K562 (cell line): Measurements from ENCODE around the gene SUMO3. TPM values are rescaled to one million over a fixed set of nuclear protein-coding genes. Genes with fewer than 3 reads are reported as not detected.

Experiments
- ATAC-seq: fragments of 200-7000 bp; cut with Tn5 transposase; 3 replicates; pipeline ENCODE4 v1.9.1; 2020; ENCODE audit warnings: moderate library complexity
- BruUV-seq: library from RNA; stranded (reverse); fragments of 400-500 nt; replicated peaks from 2 replicates; lab custom pipeline; 2021; lab: Mats Ljungman, UMichigan
- CTCF ChIA-PET: fragments of 300-600 bp; formaldehyde crosslinking; extraction: SDS; loops from one replicate; lab custom pipeline; 2021; ENCODE audit warnings: low intra/inter-chr PET ratio; lab: Yijun Ruan, JAX
- POLR2A ChIA-PET: fragments of 300-600, 350-650 bp; sonication (Branson Sonifier 250); formaldehyde crosslinking; extraction: SDS; loops from one replicate; lab custom pipeline; 2021; ENCODE audit warnings: antibody characterized with exemption, inconsistent platforms; lab: Yijun Ruan, JAX
- DNase-seq, 4 experiments: peaks; one replicate each; pipeline versions ENCODE4 v3.0.0 to v3.0.0-alpha.2; 2011 to 2018; ENCODE audit warnings: low spot score in 3 of 4, mixed read lengths in 3 of 4; ENCODE audit errors: extremely low read depth in 1 of 4
- FAIRE-seq: peaks from 2 replicates; lab custom pipeline; 2011; peaks lifted over from hg19 to GRCh38; lab: Jason Lieb, UNC
- H2AFZ ChIP-seq: 2 replicates; pipeline ENCODE4 v1.6.0; 2011; ENCODE audit warnings: low read depth, low read length, control low read depth, inconsistent platforms
- H3K27ac ChIP-seq: fragments of 200-600 bp; 3 replicates; pipeline ENCODE4 v1.8.0; 2011; ENCODE audit warnings: low read depth, mild to moderate bottlenecking, control low read depth, inconsistent platforms, low read length, moderate library complexity, mixed read lengths; ENCODE audit errors: extremely low read depth
- H3K27me3 ChIP-seq, 2 experiments: fragments of 300-600 bp in 1 of 2; 2 replicates in 1 of 2; 3 replicates in 1 of 2; pipeline versions ENCODE4 v1.6.0 to v1.8.0; 2011; ENCODE audit warnings: inconsistent platforms in 2 of 2, low read length in 2 of 2, mild to moderate bottlenecking in 1 of 2, mixed read lengths in 1 of 2, moderate library complexity in 1 of 2; ENCODE audit not compliant: control insufficient read depth in 2 of 2, insufficient read depth in 2 of 2
- H3K36me3 ChIP-seq: fragments of 300-600 bp; 3 replicates; pipeline ENCODE4 v1.8.0; 2011; ENCODE audit warnings: mild to moderate bottlenecking, low read length, inconsistent platforms; ENCODE audit not compliant: control insufficient read depth, insufficient read depth
- H3K4me1 ChIP-seq, 2 experiments: fragments of 200-600 bp in 1 of 2; replicated peaks in 1 of 2; 2 replicates in 1 of 2; 3 replicates in 1 of 2; pipeline versions ENCODE4 v1.5.1 to v1.8.0; 2011; ENCODE audit warnings: inconsistent platforms in 2 of 2, low read length in 2 of 2, mild to moderate bottlenecking in 1 of 2, mixed read lengths in 1 of 2, moderate library complexity in 1 of 2; ENCODE audit not compliant: control insufficient read depth in 2 of 2, insufficient read depth in 2 of 2
- H3K4me2 ChIP-seq: 2 replicates; pipeline ENCODE4 v1.6.1; 2011; ENCODE audit warnings: low read length, control low read depth, inconsistent platforms, mixed read lengths; ENCODE audit not compliant: insufficient read depth
- H3K4me3 ChIP-seq: fragments of 200-600 bp; sonication (generic), shearing (Covaris generic); 2 replicates; pipeline ENCODE4 v1.5.1; 2016; ENCODE audit warnings: control low read depth, inconsistent platforms
- H3K79me2 ChIP-seq: fragments of 200-600 bp; 3 replicates; pipeline ENCODE4 v1.8.0; 2011; ENCODE audit warnings: low read length, inconsistent platforms; ENCODE audit not compliant: control insufficient read depth, insufficient read depth
- H3K9ac ChIP-seq, 2 experiments: 2 replicates each; pipeline versions ENCODE4 v1.6.0 to v1.6.1; 2011; ENCODE audit warnings: low read depth in 2 of 2, low read length in 2 of 2, control low read depth in 1 of 2, inconsistent platforms in 1 of 2, mild to moderate bottlenecking in 1 of 2, mixed read lengths in 1 of 2; ENCODE audit not compliant: insufficient read depth in 1 of 2
- H3K9me1 ChIP-seq: one replicate; pipeline ENCODE4 v1.6.0; 2011; ENCODE audit warnings: inconsistent platforms, mild to moderate bottlenecking, low read length, moderate library complexity; ENCODE audit not compliant: control insufficient read depth, insufficient read depth
- H3K9me3 ChIP-seq: replicated peaks from 2 replicates; pipeline ENCODE4 v1.5.1; 2011; ENCODE audit warnings: low read depth, low read length, inconsistent platforms; ENCODE audit not compliant: control insufficient read depth, insufficient read depth
- H4K20me1 ChIP-seq: replicated peaks from 2 replicates; pipeline ENCODE4 v1.6.1; 2011; ENCODE audit warnings: low read length, inconsistent platforms, mixed read lengths; ENCODE audit not compliant: control insufficient read depth, insufficient read depth
- ATF7 ChIP-seq: fragments of 450-650 bp; IDR thresholded peaks from 2 replicates; pipeline ENCODE4 v1.7.1; 2014; ENCODE audit warnings: mild to moderate bottlenecking, moderate library complexity
- CBX1 ChIP-seq: sonication (generic); IDR thresholded peaks from 2 replicates; pipeline ENCODE4 v1.6.1; 2016; ENCODE audit warnings: antibody characterized with exemption, low read depth, mild to moderate bottlenecking
- CREB1 ChIP-seq, 2 experiments: sonication (generic) in 1 of 2; formaldehyde crosslinking in 1 of 2; IDR thresholded peaks; 2 replicates each; pipeline versions ENCODE4 v1.6.1 to v1.8.0; 2012 to 2022; ENCODE audit warnings: inconsistent platforms in 1 of 2, mild to moderate bottlenecking in 1 of 2, missing genetic modification reagents in 1 of 2, moderate library complexity in 1 of 2
- HDAC1 ChIP-seq, 2 experiments: fragments of 450-650 bp; IDR thresholded peaks; 2 replicates each; pipeline ENCODE4 v1.6.1; 2016 to 2017; ENCODE audit warnings: inconsistent platforms in 1 of 2, mild to moderate bottlenecking in 1 of 2, moderate library complexity in 1 of 2
- HNRNPK ChIP-seq: fragments of 200-400 bp; formaldehyde crosslinking; IDR thresholded peaks from one replicate; pipeline ENCODE4 v1.6.1; 2018; ENCODE audit warnings: mild to moderate bottlenecking, low read depth, low read length; ENCODE audit not compliant: poor library complexity, severe bottlenecking
- KDM5B ChIP-seq: fragments of 200-600 bp; sonication (generic); IDR thresholded peaks from 2 replicates; pipeline ENCODE4 v1.6.1; 2012; ENCODE audit warnings: low read depth, mild to moderate bottlenecking, moderate library complexity, low read length, control low read depth, inconsistent platforms; ENCODE audit not compliant: insufficient replicate concordance
- MAX ChIP-seq: sonication (generic); formaldehyde crosslinking; IDR thresholded peaks from 2 replicates; pipeline ENCODE4 v1.9.0; 2022; ENCODE audit warnings: mild to moderate bottlenecking, missing genetic modification reagents
- NONO ChIP-seq, 2 experiments: fragments of 200-400 bp in 1 of 2; fragments of 450-650 bp in 1 of 2; formaldehyde crosslinking in 1 of 2; IDR thresholded peaks; 2 replicates each; pipeline ENCODE4 v1.6.1; 2017; ENCODE audit warnings: low read depth in 2 of 2, mild to moderate bottlenecking in 2 of 2, moderate library complexity in 2 of 2, low read length in 1 of 2
- POLR2G ChIP-seq: fragments of 200-400 bp; formaldehyde crosslinking; IDR thresholded peaks from 2 replicates; pipeline ENCODE4 v1.6.1; 2017; ENCODE audit warnings: low read depth, mild to moderate bottlenecking, antibody characterized with exemption, low read length, moderate library complexity
- RBBP5 ChIP-seq: fragments of 200-600 bp; sonication (generic); IDR thresholded peaks from 2 replicates; pipeline ENCODE4 v1.6.1; 2012; ENCODE audit warnings: borderline replicate concordance, mild to moderate bottlenecking, low read length, control low read depth, inconsistent platforms; ENCODE audit not compliant: insufficient read depth, poor library complexity, severe bottlenecking
- SIN3A ChIP-seq, 2 experiments: fragments of 150-350 bp in 1 of 2; IDR thresholded peaks; 2 replicates each; pipeline ENCODE4 v1.6.1; 2011 to 2016; ENCODE audit warnings: borderline replicate concordance in 2 of 2, low read depth in 2 of 2, low read length in 2 of 2, mild to moderate bottlenecking in 2 of 2, moderate library complexity in 2 of 2; ENCODE audit not compliant: control insufficient read depth in 1 of 2
- SPI1 ChIP-seq: IDR thresholded peaks from 2 replicates; pipeline ENCODE4 v1.6.1; 2011; ENCODE audit warnings: low read depth, low read length, control low read depth, borderline replicate concordance
- SRSF9 ChIP-seq: fragments of 200-400 bp; formaldehyde crosslinking; IDR thresholded peaks from 2 replicates; pipeline ENCODE4 v1.6.1; 2017; ENCODE audit warnings: low read depth, low read length, borderline replicate concordance
- XRCC4 ChIP-seq: IDR thresholded peaks from one replicate; pipeline ENCODE4 v1.6.1; 2011; ENCODE audit not compliant: insufficient read depth, insufficient read length; ENCODE audit errors: extremely low read depth
- ZBTB33 ChIP-seq: sonication (generic); formaldehyde crosslinking; IDR thresholded peaks from 2 replicates; pipeline ENCODE4 v1.8.1; 2023; ENCODE audit warnings: mild to moderate bottlenecking, missing genetic modification reagents
- ZNF830 ChIP-seq: fragments of 250-450 bp; sonication (Bioruptor Pico); IDR thresholded peaks from 2 replicates; pipeline ENCODE4 v1.5.0; 2021; ENCODE audit warnings: mild to moderate bottlenecking
- WGBS: fragments of 100-300 bp; shearing (Covaris generic); methylation state at CpG from one replicate; pipeline ENCODE4 v1.1.6; 2016; ENCODE audit warnings: low coverage, mixed read lengths; ENCODE audit not compliant: insufficient coverage; ENCODE audit errors: missing lambda C conversion rate; 5-methylcytosine and 5-hydroxymethylcytosine counted together
- in situ Hi-C: fragments of 300-500 bp; cut with MboI; formaldehyde crosslinking; loops from 4 replicates; pipeline ENCODE4 v1.15.0; 2018; ENCODE audit warnings: inconsistent platforms, mixed read lengths
- intact Hi-C: fragments of 100-400 bp; cut with micrococcal nuclease; formaldehyde crosslinking; loops from 2 replicates; pipeline ENCODE4 v1.14.2; 2022
- polyA plus RNA-seq, 8 experiments: library from polyadenylated mRNA; depleted of rRNA in 4 of 8; stranded (reverse) in 5 of 8; unstranded in 3 of 8; fragments of >200 nt; fragmentation: Nextera tagmentation in 2 of 8; fragmentation: Illumina TruSeq in 1 of 8; extraction: Ambion mirVana in 2 of 8; extraction: Trizol in 1 of 8; gene quantifications; 2 replicates each; pipeline versions ENCODE4 v1.2.1 to v1.2.3, GENCODE V29; 2011 to 2014; ENCODE audit warnings: inconsistent platforms in 1 of 8, missing spikeins in 1 of 8
- total RNA-seq, 7 experiments: library from RNA; depleted of rRNA in 6 of 7; stranded (reverse); fragments of >200 nt in 6 of 7; fragmentation: Illumina TruSeq in 2 of 7; extraction: Trizol in 2 of 7; gene quantifications; 2 replicates each; pipeline versions ENCODE4 v1.2.1 to v1.2.3, GENCODE V29; 2011 to 2021; ENCODE audit warnings: low replicate concordance in 1 of 7
- TF ChIP-seq, protein P1 (sequence below): fragments of 200-800 bp; sonication (Bioruptor generic); IDR thresholded peaks from 2 replicates; pipeline ENCODE4 v1.6.1; 2017; ENCODE audit warnings: missing genetic modification characterization, missing compliant biosample characterization

The SUMO3 gene
- total and polyA plus RNA-seq, 9 of the 15 experiments (the other 6 are each of a cell fraction or from before 2014, with no cell fraction given): 13.9 to 143 (median 113) TPM

DNA sequence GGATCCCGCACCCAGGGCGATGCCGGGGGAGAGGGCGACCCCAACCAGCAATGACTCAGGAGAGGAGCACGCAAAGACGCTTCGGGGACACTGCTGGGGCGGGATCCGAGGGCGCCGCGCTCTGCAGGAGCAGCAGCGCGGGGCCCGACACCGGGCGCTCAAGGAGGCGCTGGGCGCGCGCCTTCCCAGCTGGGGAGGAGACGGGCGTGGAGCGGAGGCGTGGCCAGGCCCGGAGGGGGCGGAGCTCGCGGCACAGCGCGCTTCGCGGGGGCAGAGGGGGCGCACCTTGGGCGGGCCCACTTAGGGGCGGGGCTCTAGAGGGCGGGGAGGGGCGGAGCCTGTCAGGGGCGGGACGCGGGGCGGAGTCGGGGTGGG is 369 bp downstream of the SUMO3 start:
- no TSS peak for BruUV-seq
- Histone ChIP-seq H3K4me1 (peaks cover 0 to 56% of the 10 kb centered on the region in 2 experiments; a peak in 4 of 5 replicates), H3K27me3 (no peaks in the 10 kb centered on the region), H3K27ac (peak overlapping the region; percentile 99; the same call in 2 of the 3 replicates), H2AFZ (no peak overlapping the region), H3K9ac (peak overlapping the region; percentile 96 to 97; a peak in 3 of 4 replicates), H3K36me3 (peaks cover 19% of the 10 kb centered on the region; the same call in 2 of the 3 replicates), H4K20me1 (peaks cover 25% of the 10 kb centered on the region; the same call in 1 of the 2 replicates), H3K79me2 (peaks cover 57% of the 10 kb centered on the region), H3K9me1 (peaks cover 15% of the 10 kb centered on the region), H3K4me2 (peak overlapping the region; percentile 79), H3K4me3 (peak overlapping the region; percentile 71), H3K9me3 (peaks cover 8% of the 10 kb centered on the region)
- in situ Hi-C loops: no loop called here
- POLR2A ChIA-PET: interaction anchor here (0.6 to 1.1 kb wide), 9 partner anchors 9 to 750 kb away, joined by 3 to 25 read pairs (median 3); partner anchors contain the start of gene UBE2G2
- ATAC-seq (peak; percentile 96), FAIRE-seq (peak; percentile 75), DNase-seq (peak; percentile 96 to 99 (median 98))
- 0% methylated on average over 31 of the region's 43 CpGs for WGBS
- CTCF ChIA-PET: interaction anchor here (0.6 kb wide), 1 partner anchor 26 kb away, joined by 3 read pairs; no protein-coding TSS in a partner anchor
- intact Hi-C loops: no loop called here
- no peak for TF ChIP-seq ATF7
- no peak for TF ChIP-seq SRSF9
- peak; percentile 53 for TF ChIP-seq RBBP5
- TF ChIP-seq ZNF830: 0 out of 2 replicates have a peak, but pooled peaks have one; percentile 38
- TF ChIP-seq ZBTB33: peak; percentile 23; the same call in 1 of the 2 replicates
- peak; percentile 35; the same call in 1 of the 2 replicates for TF ChIP-seq POLR2G
- TF ChIP-seq CBX1: 0 out of 2 replicates have a peak, but pooled peaks have one; percentile 16
- TF ChIP-seq KDM5B: peak; percentile 14
- TF ChIP-seq, protein P1, sequence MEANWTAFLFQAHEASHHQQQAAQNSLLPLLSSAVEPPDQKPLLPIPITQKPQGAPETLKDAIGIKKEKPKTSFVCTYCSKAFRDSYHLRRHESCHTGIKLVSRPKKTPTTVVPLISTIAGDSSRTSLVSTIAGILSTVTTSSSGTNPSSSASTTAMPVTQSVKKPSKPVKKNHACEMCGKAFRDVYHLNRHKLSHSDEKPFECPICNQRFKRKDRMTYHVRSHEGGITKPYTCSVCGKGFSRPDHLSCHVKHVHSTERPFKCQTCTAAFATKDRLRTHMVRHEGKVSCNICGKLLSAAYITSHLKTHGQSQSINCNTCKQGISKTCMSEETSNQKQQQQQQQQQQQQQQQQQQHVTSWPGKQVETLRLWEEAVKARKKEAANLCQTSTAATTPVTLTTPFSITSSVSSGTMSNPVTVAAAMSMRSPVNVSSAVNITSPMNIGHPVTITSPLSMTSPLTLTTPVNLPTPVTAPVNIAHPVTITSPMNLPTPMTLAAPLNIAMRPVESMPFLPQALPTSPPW (CRISPR knock-in tag): peak; percentile 88; the same call in 1 of the 2 replicates
- peak; percentile 16 for TF ChIP-seq CREB1 (IDR thresholded peaks at IDR 0.05)
- TF ChIP-seq CREB1 (CRISPR knock-in tag; IDR thresholded peaks at IDR 0.05): no peak
- peak; percentile 91 for TF ChIP-seq HNRNPK
- peak; percentile 12 to 58; a peak in 1 of 4 replicates for TF ChIP-seq NONO (IDR thresholded peaks at IDR 0.05; ENCODE audit: low read depth in 2 of 2, low read length in 1 of 2)
- peak in 1 of 2 experiments; percentile 79; a peak in 2 of 4 replicates for TF ChIP-seq HDAC1 (IDR thresholded peaks at IDR 0.05)
- TF ChIP-seq SPI1: no peak
- TF ChIP-seq MAX: peak; percentile 67
- peak; percentile 92 to 96 for TF ChIP-seq SIN3A (IDR thresholded peaks at IDR 0.05; ENCODE audit: borderline replicate concordance in 2 of 2, control insufficient read depth in 1 of 2, low read depth in 2 of 2, low read length in 2 of 2)
- no peak for TF ChIP-seq XRCC4
